ENCODE results near the gene BEND6. TPM values are rescaled to one million over a fixed set of nuclear protein-coding genes. Genes with fewer than 3 reads are reported as not detected.

Gene BEND6
- total RNA-seq, 4 donors from 2014 or later: not detected

DNA sequence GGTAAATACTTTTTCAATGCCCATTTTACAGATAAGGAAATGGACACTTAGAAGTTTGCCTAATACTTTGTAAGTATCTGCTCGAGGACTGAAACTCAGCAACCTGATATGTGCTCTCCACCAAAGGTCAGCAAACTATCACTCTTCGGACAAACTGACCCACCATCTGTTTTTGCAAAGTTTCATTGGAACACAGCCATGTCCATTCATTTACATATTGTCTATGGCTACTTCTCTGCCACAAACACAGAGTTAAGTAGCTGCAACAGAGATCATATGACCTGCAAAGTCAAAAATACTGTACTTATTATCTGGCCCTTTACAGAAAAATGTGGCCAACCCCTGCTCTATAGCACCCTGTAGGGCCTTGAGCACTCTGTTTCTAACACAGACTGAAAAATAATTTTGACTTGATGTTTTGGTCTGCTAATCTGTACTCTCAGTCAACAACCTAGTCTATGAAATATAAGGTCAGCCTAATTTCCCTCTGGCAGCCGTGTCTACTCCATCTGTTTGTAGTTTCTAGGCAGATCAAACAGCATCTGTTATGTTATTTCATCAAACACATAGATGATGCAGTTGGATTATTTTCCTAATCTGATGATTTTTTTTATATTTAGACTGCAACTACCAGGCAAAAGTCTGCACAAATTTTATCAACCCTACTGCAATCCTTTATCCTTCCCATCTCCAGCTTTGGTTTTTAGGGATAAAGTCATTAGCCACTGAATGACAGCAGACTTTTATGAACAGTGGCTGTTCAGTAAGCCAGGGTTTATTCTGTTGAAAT lies 41.4 kb upstream of the BEND6 start:
- DNase-seq (ENCODE audit: low spot score in 2 of 2): no peak
- Histone ChIP-seq H3K9me3 (no peaks in the 10 kb centered on the region), H3K36me3 (no peaks in the 10 kb centered on the region), H3K4me1 (no peaks in the 10 kb centered on the region), H3K4me3 (no peak overlapping the region), H3K27me3 (no peaks in the 10 kb centered on the region), H3K27ac (no peak overlapping the region)
- 47% methylated on average over 3 of the region's 3 CpGs for WGBS
- TF ChIP-seq POLR2A (IDR thresholded peaks at IDR 0.05) (no peak), EP300 (IDR thresholded peaks at IDR 0.05) (no peak), POLR2AphosphoS5 (IDR thresholded peaks at IDR 0.05) (no peak)
- TF ChIP-seq, protein P1, sequence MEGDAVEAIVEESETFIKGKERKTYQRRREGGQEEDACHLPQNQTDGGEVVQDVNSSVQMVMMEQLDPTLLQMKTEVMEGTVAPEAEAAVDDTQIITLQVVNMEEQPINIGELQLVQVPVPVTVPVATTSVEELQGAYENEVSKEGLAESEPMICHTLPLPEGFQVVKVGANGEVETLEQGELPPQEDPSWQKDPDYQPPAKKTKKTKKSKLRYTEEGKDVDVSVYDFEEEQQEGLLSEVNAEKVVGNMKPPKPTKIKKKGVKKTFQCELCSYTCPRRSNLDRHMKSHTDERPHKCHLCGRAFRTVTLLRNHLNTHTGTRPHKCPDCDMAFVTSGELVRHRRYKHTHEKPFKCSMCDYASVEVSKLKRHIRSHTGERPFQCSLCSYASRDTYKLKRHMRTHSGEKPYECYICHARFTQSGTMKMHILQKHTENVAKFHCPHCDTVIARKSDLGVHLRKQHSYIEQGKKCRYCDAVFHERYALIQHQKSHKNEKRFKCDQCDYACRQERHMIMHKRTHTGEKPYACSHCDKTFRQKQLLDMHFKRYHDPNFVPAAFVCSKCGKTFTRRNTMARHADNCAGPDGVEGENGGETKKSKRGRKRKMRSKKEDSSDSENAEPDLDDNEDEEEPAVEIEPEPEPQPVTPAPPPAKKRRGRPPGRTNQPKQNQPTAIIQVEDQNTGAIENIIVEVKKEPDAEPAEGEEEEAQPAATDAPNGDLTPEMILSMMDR (IDR thresholded peaks at IDR 0.05): no peak

DNA sequence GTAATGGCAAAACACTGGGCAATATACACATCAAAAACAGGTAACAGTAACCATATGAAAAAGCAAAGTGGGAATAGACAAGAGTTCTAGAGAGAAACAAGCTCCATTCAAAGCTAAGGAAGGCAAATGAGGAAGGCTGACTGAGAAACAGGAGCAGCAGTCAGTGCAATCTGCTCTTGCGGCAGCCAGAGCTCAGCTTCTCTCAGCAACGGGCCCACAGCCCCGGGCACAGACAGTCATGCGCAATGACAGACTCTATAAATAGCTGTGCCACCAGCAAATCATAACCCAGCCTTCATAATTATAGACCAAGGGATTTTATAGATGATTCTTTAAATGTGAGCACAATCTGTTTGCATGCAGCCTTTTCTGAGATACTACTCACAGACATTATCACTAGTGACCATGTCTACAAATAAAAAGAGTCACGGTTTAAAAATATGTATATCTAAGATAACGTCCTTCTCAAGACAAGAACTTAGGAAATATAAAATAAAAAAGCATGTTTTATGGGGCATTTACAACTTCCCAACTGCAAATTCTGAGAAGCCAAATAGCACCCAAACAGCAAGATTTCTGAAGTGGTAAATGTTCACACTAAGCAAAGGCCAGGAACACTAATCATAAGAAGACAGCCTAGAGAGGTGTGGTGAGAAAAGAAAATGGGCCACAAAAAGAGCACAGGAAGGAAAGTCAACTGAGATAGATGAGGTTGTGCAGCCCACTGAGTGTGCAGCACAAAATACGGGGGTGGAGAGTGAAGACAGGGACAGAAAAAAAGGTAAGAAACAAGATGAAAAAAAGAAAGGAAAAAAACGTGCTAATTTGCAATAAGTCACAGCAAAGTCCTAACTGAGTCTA lies 39.9 kb upstream of the BEND6 start:
- Histone ChIP-seq H3K9me3 (no peaks in the 10 kb centered on the region), H3K4me1 (no peaks in the 10 kb centered on the region), H3K4me3 (no peak overlapping the region), H3K27me3 (no peaks in the 10 kb centered on the region), H3K36me3 (no peaks in the 10 kb centered on the region), H3K27ac (no peak overlapping the region)
- WGBS: 47% methylated on average over 8 of the region's 8 CpGs
- TF ChIP-seq POLR2AphosphoS5 (IDR thresholded peaks at IDR 0.05): no peak
- no peak for TF ChIP-seq EP300 (IDR thresholded peaks at IDR 0.05)
- DNase-seq (ENCODE audit: low spot score in 2 of 2): no peak

DNA sequence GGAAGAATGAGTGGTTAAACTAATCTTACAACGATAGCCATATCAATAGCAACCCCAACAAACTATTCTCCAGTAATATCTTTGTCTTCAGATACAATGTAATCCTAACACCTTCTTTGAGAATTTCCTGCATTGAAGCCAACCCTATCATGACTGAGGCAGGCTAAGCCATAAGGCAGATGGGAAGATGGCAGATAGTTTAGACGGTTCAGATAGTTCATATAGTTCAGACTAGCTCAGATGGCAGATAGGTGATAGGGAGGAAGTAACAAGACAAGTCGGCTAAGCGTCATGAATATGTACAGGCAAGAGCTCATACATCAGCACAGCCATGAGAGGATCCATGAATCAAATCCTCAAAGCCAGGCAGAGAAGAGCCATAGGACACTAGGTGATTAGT lies 39.1 kb upstream of the BEND6 start:
- Histone ChIP-seq H3K27me3 (no peaks in the 10 kb centered on the region), H3K4me1 (no peaks in the 10 kb centered on the region), H3K4me3 (no peak overlapping the region), H3K27ac (no peak overlapping the region), H3K36me3 (no peaks in the 10 kb centered on the region), H3K9me3 (no peaks in the 10 kb centered on the region)
- TF ChIP-seq POLR2A (IDR thresholded peaks at IDR 0.05) (no peak), EP300 (IDR thresholded peaks at IDR 0.05) (no peak), POLR2AphosphoS5 (IDR thresholded peaks at IDR 0.05) (no peak)
- TF ChIP-seq, protein P1 (IDR thresholded peaks at IDR 0.05): no peak
- WGBS: 81% methylated on average over 4 of the region's 4 CpGs
- no peak for DNase-seq (ENCODE audit: low spot score in 2 of 2)

GRCh38 chr6:56916849-56917551 lies 37.9 kb upstream of the BEND6 start:
- TF ChIP-seq POLR2AphosphoS5 (IDR thresholded peaks at IDR 0.05) (no peak), EP300 (IDR thresholded peaks at IDR 0.05) (no peak), POLR2A (IDR thresholded peaks at IDR 0.05) (no peak)
- TF ChIP-seq, protein P1 (IDR thresholded peaks at IDR 0.05): no peak
- Histone ChIP-seq H3K27ac (no peak overlapping the region), H3K9me3 (no peaks in the 10 kb centered on the region), H3K36me3 (no peaks in the 10 kb centered on the region), H3K4me1 (no peaks in the 10 kb centered on the region), H3K4me3 (no peak overlapping the region), H3K27me3 (no peaks in the 10 kb centered on the region)
- no peak for DNase-seq (ENCODE audit: low spot score in 2 of 2)
- 55% methylated on average over 2 of the region's 2 CpGs for WGBS

DNA sequence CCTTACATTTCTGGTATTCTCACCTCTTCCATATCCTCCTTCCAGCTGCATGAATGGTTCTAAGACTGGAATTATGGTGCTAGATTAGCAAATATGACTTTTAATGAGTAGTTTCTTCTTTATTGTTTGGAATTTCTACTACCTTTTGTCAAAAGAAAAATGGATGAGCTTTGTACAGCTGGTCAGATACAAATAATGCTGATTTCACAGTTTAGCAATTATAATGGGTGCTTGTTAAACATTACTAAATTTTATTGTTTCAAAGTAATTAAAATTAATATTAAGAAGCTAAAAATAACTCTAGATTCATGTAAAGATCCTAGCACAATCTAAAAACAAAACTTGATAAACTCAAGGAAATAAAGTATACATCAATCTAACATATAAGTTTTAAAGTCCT lies 32.3 kb upstream of the BEND6 start:
- Histone ChIP-seq H3K27me3 (no peaks in the 10 kb centered on the region), H3K36me3 (no peaks in the 10 kb centered on the region), H3K4me1 (no peaks in the 10 kb centered on the region), H3K9me3 (no peaks in the 10 kb centered on the region), H3K27ac (no peak overlapping the region), H3K4me3 (no peak overlapping the region)
- TF ChIP-seq POLR2A (IDR thresholded peaks at IDR 0.05) (no peak), EP300 (IDR thresholded peaks at IDR 0.05) (no peak), POLR2AphosphoS5 (IDR thresholded peaks at IDR 0.05) (no peak)
- TF ChIP-seq, protein P1 (IDR thresholded peaks at IDR 0.05): no peak
- DNase-seq (ENCODE audit: low spot score in 2 of 2): no peak
